Sigmoid colon (tissue), 7 donors: ENCODE data around the gene LRRFIP1. TPM values are rescaled to one million over a fixed set of nuclear protein-coding genes. Genes with fewer than 3 reads are reported as not detected.

Source experiments
- DNase-seq: peaks from one replicate; pipeline ENCODE4 v3.0.0-alpha.2; 2019
- H3K27ac ChIP-seq, 4 donors: fragments of 200-600 bp; sonication (generic); one replicate each; pipeline ENCODE4 v1.5.1; 2016 to 2019; ENCODE audit warnings: mild to moderate bottlenecking in 1 of 4
- H3K27me3 ChIP-seq, 3 donors: fragments of 200-600 bp; sonication (generic); one replicate each; pipeline ENCODE4 v1.5.1; 2019; ENCODE audit warnings: mild to moderate bottlenecking in 1 of 3
- H3K36me3 ChIP-seq, 4 donors: fragments of 200-600 bp; sonication (generic); one replicate each; pipeline ENCODE4 v1.5.1; 2016 to 2019
- H3K4me1 ChIP-seq, 4 donors: fragments of 200-600 bp; sonication (generic); one replicate each; pipeline ENCODE4 v1.5.1; 2017 to 2019
- H3K4me3 ChIP-seq, 4 donors: fragments of 200-600 bp; sonication (generic); one replicate each; pipeline ENCODE4 v1.5.1; 2017 to 2019; ENCODE audit warnings: mild to moderate bottlenecking in 2 of 4, moderate library complexity in 1 of 4
- H3K9me3 ChIP-seq, 4 donors: fragments of 200-600 bp in 3 of 4; sonication (generic) in 3 of 4; one replicate each; pipeline versions ENCODE4 v1.5.1 to v1.6.1; 2013 to 2019
- CTCF ChIP-seq, 4 experiments: fragments of 450-650 bp in 3 of 4; fragments of 200-600 bp in 1 of 4; IDR thresholded peaks; one replicate each; pipeline ENCODE4 v1.5.1; 2016 to 2019; ENCODE audit warnings: antibody characterized with exemption in 4 of 4, mild to moderate bottlenecking in 3 of 4, moderate library complexity in 2 of 4
- EP300 ChIP-seq, 4 donors: sonication (generic); formaldehyde crosslinking; IDR thresholded peaks; one replicate each; pipeline ENCODE4 v1.6.1; 2017; ENCODE audit warnings: antibody characterized with exemption in 4 of 4
- POLR2A ChIP-seq, 2 donors: fragments of 450-650 bp; IDR thresholded peaks; one replicate each; pipeline ENCODE4 v1.6.1; 2016; ENCODE audit warnings: antibody characterized with exemption in 2 of 2, mild to moderate bottlenecking in 2 of 2, moderate library complexity in 2 of 2
- POLR2AphosphoS5 ChIP-seq, 4 donors: sonication (generic); formaldehyde crosslinking; IDR thresholded peaks; one replicate each; pipeline ENCODE4 v1.6.1; 2017; ENCODE audit warnings: antibody characterized with exemption in 4 of 4
- WGBS, 2 donors: extraction: QIAGEN DNeasy Blood & Tissue Kit; methylation state at CpG; one replicate each; pipeline ENCODE4 v1.1.7; 2013; 5-methylcytosine and 5-hydroxymethylcytosine counted together
- intact Hi-C: fragments of 100-400 bp; cut with DNase I; formaldehyde crosslinking; loops from one replicate; pipeline ENCODE4 v1.15.1; 2023
- polyA plus RNA-seq, 3 donors: library from polyadenylated mRNA; stranded (reverse); fragments of 200-250 nt; gene quantifications; one replicate each; pipeline ENCODE4 v1.2.3, GENCODE V29; 2013
- total RNA-seq, 4 donors: library from RNA; depleted of rRNA; stranded (reverse); fragments of >200 nt; gene quantifications; one replicate each; pipeline ENCODE4 v1.1.0, GENCODE V29; 2016
- donor health status: healthy with polysubstance abuse.
- donor health status: Bipolar disorder and iron deficiency.
- donor health status: healthy.

The LRRFIP1 gene
- total and polyA plus RNA-seq, 7 donors, result 42.0 to 185 (median 112) TPM

- peak; percentile 64 for DNase-seq
- H3K27ac ChIP-seq, result peak overlapping the region; percentile 30 to 97 (median 67)
- H3K9me3 ChIP-seq, result no peaks in the 10 kb centered on the region
- H3K4me3 ChIP-seq, result no peak overlapping the region
- H3K36me3 ChIP-seq, result no peaks in the 10 kb centered on the region
- peaks cover 0 to 75% (median 62%) of the 10 kb centered on the region in 4 donors for H3K4me1 ChIP-seq
- intact Hi-C loops, result no loop called here
- WGBS, 2 donors, result 91 to 92% methylated on average over 24 of the region's 24 CpGs
- TF ChIP-seq POLR2A (IDR thresholded peaks at IDR 0.05), result no peak
- no peak for TF ChIP-seq CTCF (IDR thresholded peaks at IDR 0.05)
- TF ChIP-seq POLR2AphosphoS5 (IDR thresholded peaks at IDR 0.05), result no peak
- TF ChIP-seq EP300 (IDR thresholded peaks at IDR 0.05), result no peak
- H3K27me3 ChIP-seq, result no peaks in the 10 kb centered on the region
Measured at GRCh38 chr2:237717366-237718276, 90.2 kb downstream of the LRRFIP1 start.

GRCh38 chr2:237718277-237718634, 90.9 kb downstream of the LRRFIP1 start:
- Histone ChIP-seq H3K27ac (peak overlapping the region; percentile 30 to 97 (median 67)), H3K27me3 (no peaks in the 10 kb centered on the region), H3K4me1 (peaks cover 0 to 69% (median 57%) of the 10 kb centered on the region in 4 donors), H3K9me3 (no peaks in the 10 kb centered on the region), H3K4me3 (no peak overlapping the region), H3K36me3 (no peaks in the 10 kb centered on the region)
- intact Hi-C loops, result no loop called here
- DNase-seq, result no peak
- TF ChIP-seq POLR2AphosphoS5 (IDR thresholded peaks at IDR 0.05) (no peak), CTCF (IDR thresholded peaks at IDR 0.05) (no peak), EP300 (IDR thresholded peaks at IDR 0.05) (no peak), POLR2A (IDR thresholded peaks at IDR 0.05) (no peak)
- 86 to 93% methylated on average over 9 of the region's 9 CpGs for WGBS, 2 donors

- no peak for TF ChIP-seq POLR2A (IDR thresholded peaks at IDR 0.05)
- TF ChIP-seq POLR2AphosphoS5 (IDR thresholded peaks at IDR 0.05), result no peak
- no peak for TF ChIP-seq CTCF (IDR thresholded peaks at IDR 0.05)
- no peak for TF ChIP-seq EP300 (IDR thresholded peaks at IDR 0.05)
- Histone ChIP-seq H3K4me3 (no peak overlapping the region), H3K9me3 (no peaks in the 10 kb centered on the region), H3K36me3 (no peaks in the 10 kb centered on the region), H3K4me1 (peaks cover 0 to 66% (median 49%) of the 10 kb centered on the region in 4 donors), H3K27me3 (no peaks in the 10 kb centered on the region), H3K27ac (peak overlapping the region in 2 of 4 donors; percentile 44 to 97)
- WGBS, 2 donors, result 96 to 98% methylated on average over 7 of the region's 7 CpGs
- DNase-seq, result no peak
- intact Hi-C loops, result no loop called here
Measured at GRCh38 chr2:237720444-237720843, 93.1 kb downstream of the LRRFIP1 start.

GRCh38 chr2:237720957-237721356, 93.6 kb downstream of the LRRFIP1 start:
- Histone ChIP-seq H3K4me3 (no peak overlapping the region), H3K4me1 (peaks cover 0 to 66% (median 49%) of the 10 kb centered on the region in 4 donors), H3K27me3 (no peaks in the 10 kb centered on the region), H3K27ac (peak overlapping the region in 2 of 4 donors; percentile 44 to 97), H3K9me3 (no peaks in the 10 kb centered on the region), H3K36me3 (no peaks in the 10 kb centered on the region)
- intact Hi-C loops, result no loop called here
- DNase-seq, result peak; percentile 20
- TF ChIP-seq CTCF (IDR thresholded peaks at IDR 0.05) (no peak), EP300 (IDR thresholded peaks at IDR 0.05) (no peak), POLR2A (IDR thresholded peaks at IDR 0.05) (no peak), POLR2AphosphoS5 (IDR thresholded peaks at IDR 0.05) (no peak)
- WGBS, 2 donors, result 80 to 84% methylated on average over 7 of the region's 7 CpGs
